Coronary artery (tissue), 2 donors: ENCODE results near the gene BAG3.

Experiments
- DNase-seq: peaks from one replicate; pipeline ENCODE4 v3.0.0-alpha.2; 2017; ENCODE audit warnings: low spot score
- H3K27ac ChIP-seq, 2 donors: fragments of 200-600 bp; sonication (generic); one replicate each; pipeline ENCODE4 v1.5.1; 2016 to 2019
- H3K4me3 ChIP-seq: fragments of 200-600 bp; sonication (generic); 2 replicates; pipeline ENCODE4 v1.5.1; 2016; ENCODE audit warnings: mild to moderate bottlenecking, moderate library complexity
- CTCF ChIP-seq: fragments of 200-600 bp; sonication (generic); IDR thresholded peaks from one replicate; pipeline ENCODE4 v1.5.1; 2019; ENCODE audit warnings: antibody characterized with exemption

Gene BAG3

GRCh38 chr10:119693262-119693957 lies 42.2 kb downstream of the BAG3 start:
- no peak for TF ChIP-seq CTCF

GRCh38 chr10:119694608-119695007 lies 43.4 kb downstream of the BAG3 start:
- no peak overlapping the region for H3K4me3 ChIP-seq
- TF ChIP-seq CTCF, result no peak
- DNase-seq, result no peak
- no peak overlapping the region for H3K27ac ChIP-seq

More at GRCh38 chr10:119693262-119693957, 42.2 kb downstream of the BAG3 start:
- H3K4me3 ChIP-seq, result no peak overlapping the region
- H3K27ac ChIP-seq, result no peak overlapping the region
- no peak for DNase-seq

GRCh38 chr10:119700321-119700954 lies 49.3 kb downstream of the BAG3 start:
- no peak overlapping the region for H3K27ac ChIP-seq
- no peak for DNase-seq
- no peak for TF ChIP-seq CTCF
- no peak overlapping the region for H3K4me3 ChIP-seq

GRCh38 chr10:119701861-119702260 lies 50.7 kb downstream of the BAG3 start:
- no peak for TF ChIP-seq CTCF
- no peak overlapping the region for H3K27ac ChIP-seq
- H3K4me3 ChIP-seq, result no peak overlapping the region
- no peak for DNase-seq

GRCh38 chr10:119702583-119702982 lies 51.4 kb downstream of the BAG3 start:
- no peak overlapping the region for H3K4me3 ChIP-seq
- no peak for TF ChIP-seq CTCF
- no peak overlapping the region for H3K27ac ChIP-seq
- DNase-seq, result no peak

GRCh38 chr10:119703903-119704508 lies 52.8 kb downstream of the BAG3 start:
- H3K27ac ChIP-seq, result no peak overlapping the region
- DNase-seq, result no peak
- no peak overlapping the region for H3K4me3 ChIP-seq
- no peak for TF ChIP-seq CTCF
